HG03064 (cell line): ENCODE measurements around the gene PLEKHO2.

Source experiments
- ATAC-seq: cut with Tn5 transposase; IDR thresholded peaks from one replicate; pipeline ENCODE4 v1.9.1; 2021; ENCODE audit warnings: low read depth; ENCODE audit not compliant: unreplicated experiment

Gene PLEKHO2

GRCh38 chr15:64888336-64888735 is 46.6 kb downstream of the PLEKHO2 start:
- no peak for ATAC-seq

GRCh38 chr15:64891561-64891960 is 49.8 kb downstream of the PLEKHO2 start:
- ATAC-seq = no peak

GRCh38 chr15:64892847-64893403 is 51.2 kb downstream of the PLEKHO2 start:
- no peak for ATAC-seq

GRCh38 chr15:64893481-64894394 is 52.0 kb downstream of the PLEKHO2 start:
- peak; percentile 48 for ATAC-seq

- no peak for ATAC-seq
These were observed 52.8 kb downstream of the PLEKHO2 start for GRCh38 chr15:64894395-64895056.

GRCh38 chr15:64895285-64896065 is 53.8 kb downstream of the PLEKHO2 start:
- ATAC-seq = peak; percentile 32

- no peak for ATAC-seq
These were observed 54.8 kb downstream of the PLEKHO2 start for GRCh38 chr15:64896371-64897069.

- no peak for ATAC-seq
These were observed 55.8 kb downstream of the PLEKHO2 start for GRCh38 chr15:64897345-64897985.

- ATAC-seq = no peak
These were observed 56.7 kb downstream of the PLEKHO2 start for GRCh38 chr15:64898406-64898805.

GRCh38 chr15:64901141-64901540 is 59.4 kb downstream of the PLEKHO2 start:
- ATAC-seq = no peak

GRCh38 chr15:64901914-64902313 is 60.2 kb downstream of the PLEKHO2 start:
- ATAC-seq = no peak

- no peak for ATAC-seq
These were observed 61.1 kb downstream of the PLEKHO2 start for GRCh38 chr15:64902863-64903262.

GRCh38 chr15:64903326-64903950 is 61.7 kb downstream of the PLEKHO2 start:
- no peak for ATAC-seq

- no peak for ATAC-seq
These were observed 62.5 kb downstream of the PLEKHO2 start for GRCh38 chr15:64904189-64904588.

GRCh38 chr15:64905119-64905831 is 63.6 kb downstream of the PLEKHO2 start:
- no peak for ATAC-seq

- no peak for ATAC-seq
These were observed 64.2 kb downstream of the PLEKHO2 start for GRCh38 chr15:64905941-64906340.

GRCh38 chr15:64906402-64906801 is 64.7 kb downstream of the PLEKHO2 start:
- ATAC-seq = no peak

- ATAC-seq = no peak
These were observed 66.3 kb downstream of the PLEKHO2 start for GRCh38 chr15:64907991-64908390.

- ATAC-seq = no peak
These were observed 67.8 kb downstream of the PLEKHO2 start for GRCh38 chr15:64909546-64909945.
